Measurements from ENCODE around the gene RUBCN. TPM values are rescaled to one million over a fixed set of nuclear protein-coding genes. Genes with fewer than 3 reads are reported as not detected.

The RUBCN gene
- total RNA-seq, 4 donors from 2014 or later = 47.8 to 99.6 (median 60.1) TPM

GRCh38 chr3:197758512-197758911 is 21.8 kb upstream of the RUBCN start:
- Histone ChIP-seq H3K4me1 (peaks cover 0 to 22% (median 0%) of the 10 kb centered on the region in 3 donors), H3K36me3 (peaks cover 0 to 40% of the 10 kb centered on the region in 2 donors), H3K4me3 (no peak overlapping the region), H3K9me3 (no peaks in the 10 kb centered on the region), H3K27ac (no peak overlapping the region), H3K27me3 (no peaks in the 10 kb centered on the region)
- no peak for TF ChIP-seq CTCF (IDR thresholded peaks at IDR 0.05)
- TF ChIP-seq POLR2A (IDR thresholded peaks at IDR 0.05) = no peak
- no peak for TF ChIP-seq POLR2AphosphoS5 (IDR thresholded peaks at IDR 0.05)
- ATAC-seq = no peak
- 90 to 91% methylated on average over 4 of the region's 4 CpGs for WGBS, 2 donors (ENCODE audit: low coverage in 1 of 2)

- WGBS, 2 donors (ENCODE audit: low coverage in 1 of 2) = 66 to 81% methylated on average over 3 of the region's 3 CpGs
Measured at GRCh38 chr3:197756704-197757103, 20.0 kb upstream of the RUBCN start.

DNA sequence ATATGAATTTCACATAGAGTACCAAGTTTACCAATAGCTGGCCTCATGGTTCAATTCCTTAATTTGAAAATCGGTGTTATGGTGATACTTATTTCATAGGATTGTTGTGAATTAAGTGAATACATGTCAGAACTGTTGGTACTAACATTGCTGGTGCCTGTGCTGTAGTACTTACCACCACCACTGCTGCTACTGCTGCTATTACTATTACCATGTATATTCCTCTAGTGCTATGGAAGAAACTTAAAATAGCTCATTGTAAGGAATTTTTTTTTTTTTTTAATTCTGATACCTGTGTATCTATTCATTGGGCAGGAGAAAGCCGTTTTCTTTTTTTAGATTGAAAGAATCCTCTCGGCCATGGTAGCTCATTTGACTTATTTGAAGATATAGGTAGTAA is 16.6 kb upstream of the RUBCN start:
- Histone ChIP-seq H3K36me3 (peaks cover 0 to 14% of the 10 kb centered on the region in 2 donors), H3K4me1 (peaks cover 2 to 57% (median 12%) of the 10 kb centered on the region in 3 donors), H3K4me3 (no peak overlapping the region), H3K9me3 (no peaks in the 10 kb centered on the region), H3K27ac (no peak overlapping the region), H3K27me3 (no peaks in the 10 kb centered on the region)
- TF ChIP-seq POLR2A (IDR thresholded peaks at IDR 0.05) (no peak), CTCF (IDR thresholded peaks at IDR 0.05) (peak in 2 of 4 experiments; percentile 22 to 23)
- WGBS, 2 donors (ENCODE audit: low coverage in 1 of 2) = 84 to 93% methylated on average over 3 of the region's 3 CpGs
- no peak for ATAC-seq

More at GRCh38 chr3:197756704-197757103, 20.0 kb upstream of the RUBCN start:
- no peak overlapping the region for H3K27ac ChIP-seq
- no peak for TF ChIP-seq EP300 (IDR thresholded peaks at IDR 0.05)
- no peak for TF ChIP-seq POLR2A (IDR thresholded peaks at IDR 0.05)
- TF ChIP-seq POLR2AphosphoS5 (IDR thresholded peaks at IDR 0.05) = no peak
- TF ChIP-seq CTCF (IDR thresholded peaks at IDR 0.05) = no peak
- H3K27me3 ChIP-seq = no peaks in the 10 kb centered on the region
- no peaks in the 10 kb centered on the region for H3K9me3 ChIP-seq
- peaks cover 2 to 40% (median 7%) of the 10 kb centered on the region in 3 donors for H3K4me1 ChIP-seq
- ATAC-seq = no peak
- H3K4me3 ChIP-seq = no peak overlapping the region
- peaks cover 0 to 22% of the 10 kb centered on the region in 2 donors for H3K36me3 ChIP-seq

- no peak for ATAC-seq
Measured at GRCh38 chr3:197752107-197752506, 15.4 kb upstream of the RUBCN start.

More at GRCh38 chr3:197752107-197752506, 15.4 kb upstream of the RUBCN start:
- WGBS, 2 donors (ENCODE audit: low coverage in 1 of 2) = 62 to 80% methylated on average over 5 of the region's 5 CpGs
- peaks cover 0 to 4% of the 10 kb centered on the region in 2 donors for H3K36me3 ChIP-seq
- no peaks in the 10 kb centered on the region for H3K27me3 ChIP-seq
- H3K4me1 ChIP-seq = peaks cover 2 to 57% (median 12%) of the 10 kb centered on the region in 3 donors
- H3K27ac ChIP-seq = peak overlapping the region in 3 of 4 donors; percentile 97 to 98 (median 98)
- no peak for TF ChIP-seq POLR2A (IDR thresholded peaks at IDR 0.05)
- no peak for TF ChIP-seq POLR2AphosphoS5 (IDR thresholded peaks at IDR 0.05)
- TF ChIP-seq EP300 (IDR thresholded peaks at IDR 0.05) = no peak
- TF ChIP-seq CTCF (IDR thresholded peaks at IDR 0.05) = no peak
- H3K4me3 ChIP-seq = peak overlapping the region in 1 of 2 donors; percentile 88
- H3K9me3 ChIP-seq = no peaks in the 10 kb centered on the region

Data from gastroesophageal sphincter (tissue), 4 donors.